Tongue (tissue), 2 donors: ENCODE data around the gene ZNF469. TPM values are rescaled to one million over a fixed set of nuclear protein-coding genes. Genes with fewer than 3 reads are reported as not detected.
A peak's percentile ranks its signal among the peaks of the same experiment; 100 is the strongest.
"Not testable (repeated sequence)": the region's sequence is repeated elsewhere in the genome, so short reads cannot be mapped to it uniquely, and the experiment has no call there.

ENCODE experiments used
- DNase-seq: peaks from one replicate; pipeline ENCODE4 v3.0.0-alpha.2; 2015
- total RNA-seq: library from RNA; depleted of rRNA; stranded (reverse); fragments of >200 nt; gene quantifications from one replicate; pipeline ENCODE4 v1.2.3, GENCODE V29; 2014

Gene ZNF469
- total RNA-seq, 1 donor from 2014 or later, result 4.4 TPM

DNA sequence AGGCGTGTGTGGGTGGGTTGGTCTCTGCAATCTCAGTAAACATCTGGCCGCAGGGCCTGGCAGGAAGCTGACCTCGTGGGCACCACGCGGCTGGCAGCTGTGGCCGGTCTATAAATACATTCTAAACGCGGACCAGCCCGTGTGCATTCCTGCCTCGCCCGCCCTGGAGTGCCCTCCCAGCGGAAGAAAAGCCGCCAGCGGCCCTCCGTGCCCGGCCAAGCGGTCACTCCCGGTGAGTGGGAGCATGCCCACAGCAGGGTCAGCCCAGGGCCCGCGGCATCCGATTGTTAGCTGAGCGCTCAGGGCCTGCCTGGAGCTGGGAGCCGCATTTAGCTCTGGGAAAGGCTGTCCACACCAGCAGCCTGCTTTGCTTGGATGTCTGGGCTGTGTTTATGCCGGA, 10.3 kb downstream of the ZNF469 start:
- DNase-seq, result peak; percentile 54

GRCh38 chr16:88393571-88393970, 10.8 kb downstream of the ZNF469 start:
- DNase-seq, result no peak

DNA sequence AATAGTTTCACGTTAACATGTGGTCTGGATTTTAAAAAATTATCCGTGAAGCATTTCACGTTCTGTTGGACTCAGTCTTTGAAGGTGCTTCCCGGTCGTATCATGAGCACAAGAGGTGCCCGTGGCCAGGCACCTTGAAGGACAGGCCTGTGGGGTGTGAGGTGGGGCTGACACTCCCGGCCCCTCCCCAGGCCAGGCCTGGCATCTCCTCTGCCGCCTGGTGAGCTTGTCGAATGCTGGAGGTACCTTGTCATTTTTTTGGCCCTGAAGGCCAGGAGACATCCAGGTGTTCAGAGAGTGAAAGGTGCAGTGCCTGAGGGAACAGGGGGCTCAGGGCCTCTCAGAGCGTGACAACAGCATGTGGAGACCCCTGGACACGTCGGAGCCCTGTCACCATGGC, 11.7 kb downstream of the ZNF469 start:
- no peak for DNase-seq

- DNase-seq, result no peak
Measured at GRCh38 chr16:88395669-88396584, 13.2 kb downstream of the ZNF469 start.

DNA sequence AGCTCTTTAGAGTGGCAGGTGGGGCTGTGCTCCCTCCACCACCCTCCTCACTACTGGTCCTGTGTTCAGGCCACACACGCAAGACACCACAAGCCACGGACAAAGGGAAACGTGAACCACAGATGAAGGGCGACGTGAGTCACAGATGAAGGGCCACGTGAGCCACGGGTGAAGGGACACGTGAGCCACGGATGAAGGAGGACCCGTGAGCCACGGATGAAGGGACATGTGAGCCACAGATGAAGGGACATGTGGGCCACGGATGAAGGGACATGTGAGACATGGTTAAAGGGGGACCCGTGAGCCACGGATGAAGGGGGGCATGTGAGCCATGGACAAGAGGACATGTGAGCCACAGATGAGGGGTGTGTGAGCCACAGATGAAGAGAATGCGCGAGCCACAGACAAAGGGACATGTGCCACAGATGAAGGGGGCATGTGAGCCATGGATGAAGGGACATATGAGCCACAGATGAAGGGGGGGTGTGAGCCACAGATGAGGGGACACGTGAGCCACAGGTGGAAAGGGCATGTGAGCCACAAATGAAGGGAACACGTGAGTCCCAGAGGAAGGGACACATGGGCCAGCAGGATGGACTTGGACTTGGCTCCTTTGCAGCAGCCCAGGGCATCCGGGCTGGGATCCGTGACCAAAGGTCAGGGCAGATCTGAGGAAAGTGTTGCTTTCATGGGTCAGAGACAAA, 15.6 kb downstream of the ZNF469 start:
- no peak for DNase-seq

GRCh38 chr16:88398874-88399178, 16.1 kb downstream of the ZNF469 start:
- no peak for DNase-seq

GRCh38 chr16:88400186-88400585, 17.4 kb downstream of the ZNF469 start:
- no peak for DNase-seq

- DNase-seq, result no peak
Measured at GRCh38 chr16:88401604-88402246, 19.0 kb downstream of the ZNF469 start.

- no peak for DNase-seq
Measured at GRCh38 chr16:88402551-88403240, 19.9 kb downstream of the ZNF469 start.

- no peak for DNase-seq
Measured at GRCh38 chr16:88403794-88404581, 21.2 kb downstream of the ZNF469 start.

DNA sequence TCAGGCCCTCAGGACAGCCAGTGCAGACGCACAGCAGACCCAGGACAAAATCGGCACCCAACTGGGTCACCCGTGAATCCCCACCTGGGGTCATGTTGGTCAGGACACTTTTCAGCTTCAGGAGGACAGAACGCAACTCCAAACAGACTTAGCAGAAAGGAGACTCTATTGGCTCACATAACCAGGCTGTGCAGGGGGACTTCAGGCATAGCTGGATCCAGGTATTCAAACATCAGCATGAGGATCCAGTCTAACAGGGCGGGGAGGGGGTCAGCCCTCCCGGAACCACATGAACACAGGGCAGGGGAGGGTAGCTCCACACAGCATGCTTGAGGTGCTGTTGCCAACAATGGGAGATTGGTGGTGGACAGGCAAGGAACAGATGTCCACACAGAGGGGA, 22.0 kb downstream of the ZNF469 start:
- no peak for DNase-seq

DNA sequence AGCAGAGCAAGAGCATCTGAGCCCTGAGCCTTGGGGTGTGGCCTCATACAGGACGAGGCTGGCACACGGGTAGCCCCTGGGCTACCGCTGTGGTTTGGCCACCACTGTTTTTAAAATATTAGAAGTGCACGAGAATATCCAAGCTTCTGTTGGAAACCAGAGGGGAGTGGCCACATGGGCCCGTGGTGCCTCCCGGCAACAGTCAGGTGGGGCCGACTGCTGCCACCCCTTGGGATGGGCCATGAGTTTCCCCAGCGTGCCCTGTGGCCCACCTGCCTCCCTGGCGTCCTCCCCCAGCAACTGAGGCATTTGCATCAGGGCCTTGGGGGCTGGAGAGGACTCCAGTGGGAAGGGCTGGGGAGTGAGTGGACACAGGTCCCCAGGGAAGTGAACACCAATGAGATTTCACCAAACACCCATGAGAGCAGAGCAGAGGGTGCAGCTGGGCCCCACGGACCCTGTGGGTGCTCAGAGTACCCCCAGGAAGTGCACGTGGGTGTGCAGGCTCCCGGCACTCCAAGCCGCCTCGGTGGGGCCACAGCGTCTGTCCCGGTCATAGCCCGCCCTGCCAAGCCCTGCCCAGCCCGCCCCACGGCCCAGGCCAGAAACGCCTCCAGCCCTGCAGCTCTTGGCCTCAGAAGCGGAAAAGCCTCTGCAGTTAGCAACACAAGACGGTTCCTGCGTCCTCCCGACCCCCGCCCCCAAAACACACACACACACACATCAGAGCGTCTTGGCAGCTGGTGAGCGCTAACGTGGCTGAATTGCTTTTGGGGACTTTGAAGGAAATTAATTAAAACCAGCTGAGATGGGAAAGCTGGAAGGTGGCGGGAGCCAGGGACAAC, 22.7 kb downstream of the ZNF469 start:
- peak; percentile 84 for DNase-seq

DNA sequence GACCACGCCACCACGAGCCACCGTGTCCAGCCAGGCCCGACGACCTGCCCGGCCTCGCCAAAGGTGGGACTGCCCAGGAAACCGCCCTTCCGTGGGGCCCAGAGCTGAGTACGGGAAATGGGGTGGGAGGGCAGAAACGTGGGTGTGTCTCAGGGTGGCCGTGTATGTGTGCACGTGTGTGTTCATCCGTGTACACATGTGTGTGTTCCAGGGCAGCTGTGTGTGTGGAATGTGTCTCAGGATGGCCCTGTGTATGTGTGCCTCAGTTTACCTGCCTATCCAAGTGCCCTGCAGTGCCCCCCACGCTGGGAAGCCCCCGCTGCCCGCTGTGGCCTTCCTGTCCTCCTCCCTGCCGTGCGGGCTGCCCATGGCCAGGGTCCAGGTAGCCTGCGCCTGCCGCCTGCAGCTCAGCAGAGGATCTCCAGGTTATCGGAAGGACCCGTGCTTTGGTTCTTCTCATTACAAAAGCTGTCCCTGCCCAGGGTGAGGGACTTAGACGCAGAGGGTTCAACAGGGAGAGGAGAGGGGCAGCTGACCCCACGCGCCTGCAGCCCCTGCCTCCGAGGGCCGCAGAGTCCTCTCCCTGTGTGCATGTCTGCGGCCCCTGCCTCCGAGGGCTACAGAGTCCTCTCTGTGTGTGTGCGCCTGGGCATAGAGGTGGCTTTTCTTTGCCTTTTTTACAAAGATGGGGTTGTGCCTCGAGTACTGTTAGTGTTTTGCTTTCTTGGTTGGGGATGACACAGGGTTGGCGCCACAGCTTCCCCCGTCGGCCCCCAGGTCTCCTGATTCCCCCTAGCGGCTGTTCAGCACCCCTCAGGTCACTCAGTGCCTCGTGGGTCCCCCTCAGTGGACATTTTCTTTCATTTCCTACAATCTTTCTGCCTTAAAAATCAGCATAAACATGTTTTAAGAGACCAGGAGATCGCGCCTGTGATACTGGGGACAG, 23.6 kb downstream of the ZNF469 start:
- no peak for DNase-seq

DNA sequence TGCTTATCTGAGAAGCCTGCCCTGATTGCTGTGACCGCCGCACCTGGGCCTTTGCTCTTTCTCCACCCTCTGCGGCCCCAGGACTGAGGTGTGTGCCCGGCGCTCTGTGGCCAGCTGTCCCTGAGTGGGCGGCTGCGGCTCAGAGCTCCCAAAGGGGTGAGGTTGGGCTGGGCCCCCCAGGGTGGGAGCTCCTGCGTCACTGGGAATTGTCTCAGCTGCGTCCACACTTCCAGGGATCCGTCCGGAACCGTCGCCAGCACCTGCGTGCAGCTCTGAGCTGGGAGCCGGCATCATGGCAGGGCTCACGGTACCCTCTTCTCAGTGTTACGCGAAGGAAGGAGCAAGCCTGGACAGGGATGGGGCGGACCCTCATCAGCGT, 24.3 kb downstream of the ZNF469 start:
- DNase-seq, result no peak

DNA sequence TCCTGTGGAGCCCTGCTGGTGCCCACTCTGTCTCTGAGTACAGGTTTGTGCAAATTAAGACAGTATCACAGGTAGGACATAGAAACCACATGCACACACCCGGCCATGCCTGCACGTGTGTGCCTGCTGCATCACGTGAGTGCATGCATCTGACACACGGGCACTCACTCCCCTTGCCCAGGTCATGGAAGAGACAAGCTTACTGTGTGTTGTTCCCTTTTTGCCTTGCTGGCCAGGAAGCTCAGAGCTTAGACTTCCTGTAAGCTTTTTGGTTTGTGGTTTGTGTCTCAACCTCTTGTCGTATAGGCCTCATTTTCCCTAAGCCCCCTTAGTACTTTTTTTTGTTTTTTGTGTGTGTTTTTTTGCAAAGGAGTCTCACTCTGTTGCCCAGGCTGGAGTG, 25.0 kb downstream of the ZNF469 start:
- no peak for DNase-seq

DNA sequence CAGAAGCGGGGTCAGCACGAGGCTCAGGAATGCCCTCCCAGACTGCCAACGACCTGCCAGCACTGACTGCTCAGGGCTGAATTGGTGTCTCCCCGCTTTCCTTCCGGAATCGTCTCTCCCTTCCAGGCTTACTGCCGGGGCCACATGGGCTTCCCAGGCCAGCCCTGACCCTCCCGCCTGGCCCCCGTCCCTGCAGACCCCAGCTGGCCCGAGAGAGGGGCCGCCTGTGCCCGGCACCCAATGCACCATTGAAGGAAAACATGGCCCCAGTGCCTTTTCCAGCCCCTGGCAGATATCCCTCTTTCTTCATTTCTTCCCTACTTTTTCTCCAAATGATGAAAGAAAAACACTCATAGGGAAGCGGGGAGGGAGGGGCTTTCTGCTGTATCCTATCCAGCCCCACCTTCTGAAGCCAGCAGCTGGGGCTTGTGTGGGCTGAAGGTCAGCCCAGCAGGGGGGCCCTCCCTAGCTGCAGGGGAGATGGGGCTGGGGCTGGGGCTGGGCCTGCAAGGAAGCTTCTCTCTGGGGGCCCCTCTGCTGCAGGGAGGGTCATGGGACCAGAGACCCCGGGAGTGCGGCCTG, 25.9 kb downstream of the ZNF469 start:
- peak; percentile 21 for DNase-seq

- no peak for DNase-seq
Measured at GRCh38 chr16:88409296-88410065, 26.7 kb downstream of the ZNF469 start.

DNA sequence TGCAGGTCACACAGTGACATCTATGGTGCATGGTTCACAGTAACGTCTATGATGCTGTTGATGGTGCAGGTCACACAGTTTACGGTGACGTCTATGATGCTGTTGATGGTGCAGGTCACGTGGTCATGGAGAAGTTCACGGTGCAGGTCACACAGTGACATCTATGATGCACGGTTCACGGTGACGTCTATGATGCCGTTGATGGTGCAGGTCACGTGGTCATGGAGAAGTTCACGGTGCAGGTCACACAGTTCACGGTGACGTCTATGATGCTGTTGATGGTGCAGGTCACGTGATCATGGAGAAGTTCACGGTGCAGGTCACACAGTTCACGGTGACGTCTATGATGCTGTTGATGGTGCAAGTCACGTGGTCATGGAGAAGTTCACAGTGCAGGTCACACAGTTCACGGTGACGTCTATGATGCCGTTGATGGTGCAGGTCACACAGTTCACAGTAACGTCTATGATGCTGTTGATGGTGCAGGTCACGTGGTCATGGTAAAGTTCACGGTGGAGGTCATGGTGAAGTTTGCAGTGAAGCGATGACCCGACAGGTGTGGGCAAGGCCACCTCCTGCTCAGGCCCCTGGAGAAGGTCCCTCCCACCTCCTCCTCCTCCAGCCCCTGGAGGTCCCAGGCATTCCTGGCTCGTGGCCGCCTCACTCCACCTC, 27.7 kb downstream of the ZNF469 start:
- not testable (repeated sequence) for DNase-seq
